SK-N-SH (cell line): ENCODE results near the gene SIK2. TPM values are rescaled to one million over a fixed set of nuclear protein-coding genes. Genes with fewer than 3 reads are reported as not detected.

ENCODE experiments used
- CTCF ChIA-PET: fragments of 300-600, 350-600 bp; formaldehyde crosslinking; extraction: SDS; loops from one replicate; lab custom pipeline; 2021; lab: Yijun Ruan, JAX
- POLR2A ChIA-PET: fragments of 350-600 bp; sonication (Branson Sonifier 250); formaldehyde crosslinking; extraction: SDS; loops from one replicate; lab custom pipeline; 2020; ENCODE audit warnings: antibody characterized with exemption, inconsistent platforms; lab: Yijun Ruan, JAX
- DNase-seq: peaks from one replicate; pipeline ENCODE4 v3.0.0; 2012
- H2AFZ ChIP-seq: fragments of 200-600 bp; sonication (generic); 2 replicates; pipeline ENCODE4 v1.8.1; 2016; ENCODE audit warnings: antibody characterized with exemption, mild to moderate bottlenecking, low read depth
- H3F3A ChIP-seq: fragments of 200-600 bp; sonication (generic); replicated peaks from 2 replicates; pipeline ENCODE3; 2016; ENCODE audit warnings: antibody characterized with exemption, mild to moderate bottlenecking; ENCODE audit not compliant: insufficient read depth
- H3K27ac ChIP-seq, 2 experiments: fragments of 200-500 bp in 1 of 2; fragments of 200-600 bp in 1 of 2; sonication (Bioruptor generic) in 1 of 2; sonication (generic), shearing (Covaris generic) in 1 of 2; 2 replicates each; pipeline versions ENCODE4 v1.5.1 to v1.6.1; 2014 to 2016; ENCODE audit warnings: low read depth in 2 of 2, inconsistent platforms in 1 of 2, low read length in 1 of 2, mild to moderate bottlenecking in 1 of 2, mixed read lengths in 1 of 2
- H3K27me3 ChIP-seq: fragments of 200-600 bp; sonication (generic), shearing (Covaris generic); 2 replicates; pipeline ENCODE4 v1.6.1; 2016; ENCODE audit warnings: mixed run types; ENCODE audit not compliant: insufficient read depth
- H3K36me3 ChIP-seq, 2 experiments: fragments of 200-500 bp in 1 of 2; fragments of 200-600 bp in 1 of 2; sonication (Bioruptor generic) in 1 of 2; sonication (generic) in 1 of 2; replicated peaks in 1 of 2; 2 replicates each; pipeline versions ENCODE3 to v1.5.1; 2014 to 2016; ENCODE audit warnings: low read length in 1 of 2, mild to moderate bottlenecking in 1 of 2; ENCODE audit not compliant: insufficient read depth in 2 of 2, control insufficient read depth in 1 of 2
- H3K4me1 ChIP-seq, 2 experiments: fragments of 200-500 bp in 1 of 2; fragments of 200-600 bp in 1 of 2; sonication (Bioruptor generic) in 1 of 2; sonication (generic), shearing (Covaris generic) in 1 of 2; 2 replicates each; pipeline versions ENCODE4 v1.5.1 to v1.6.1; 2014 to 2016; ENCODE audit warnings: low read depth in 1 of 2, low read length in 1 of 2, mixed run types in 1 of 2; ENCODE audit not compliant: insufficient read depth in 2 of 2, control insufficient read depth in 1 of 2
- H3K4me2 ChIP-seq: fragments of 200-600 bp; sonication (generic), shearing (Covaris generic); 2 replicates; pipeline ENCODE4 v1.6.1; 2017; ENCODE audit warnings: mixed run types
- H3K4me3 ChIP-seq, 2 experiments: fragments of 200-500 bp in 1 of 2; fragments of 200-600 bp in 1 of 2; sonication (Bioruptor generic) in 1 of 2; sonication (generic), shearing (Covaris generic) in 1 of 2; 2 replicates each; pipeline versions ENCODE4 v1.5.1 to v1.8.1; 2014 to 2016; ENCODE audit warnings: low read depth in 2 of 2, inconsistent platforms in 1 of 2, low read length in 1 of 2, mild to moderate bottlenecking in 1 of 2, mixed read lengths in 1 of 2, moderate library complexity in 1 of 2
- H3K79me2 ChIP-seq: fragments of 200-600 bp; sonication (generic); 2 replicates; pipeline ENCODE4 v1.8.1; 2017; ENCODE audit warnings: mild to moderate bottlenecking; ENCODE audit not compliant: insufficient read depth
- H3K9ac ChIP-seq: fragments of 200-600 bp; sonication (generic); 2 replicates; pipeline ENCODE4 v1.6.1; 2017; ENCODE audit warnings: mixed run types
- H3K9me2 ChIP-seq: fragments of 200-600 bp; sonication (generic); 2 replicates; pipeline ENCODE4 v1.6.1; 2017; ENCODE audit warnings: mixed run types
- H3K9me3 ChIP-seq: fragments of 200-600 bp; sonication (generic); 2 replicates; pipeline ENCODE4 v1.6.1; 2017; ENCODE audit warnings: mixed run types, mild to moderate bottlenecking, moderate library complexity
- H4K20me1 ChIP-seq: fragments of 200-600 bp; sonication (generic); 2 replicates; pipeline ENCODE4 v1.6.1; 2017; ENCODE audit warnings: mild to moderate bottlenecking, mixed run types; ENCODE audit not compliant: insufficient read depth
- ELF1 ChIP-seq: IDR thresholded peaks from 2 replicates; pipeline ENCODE4 v1.4.0; 2012
- FOSL2 ChIP-seq: IDR thresholded peaks from 2 replicates; pipeline ENCODE4 v1.4.0; 2012; ENCODE audit warnings: low read depth, mild to moderate bottlenecking, moderate library complexity, borderline replicate concordance
- FOXJ3 ChIP-seq: sonication (generic); formaldehyde crosslinking; IDR thresholded peaks from 2 replicates; pipeline ENCODE4 v1.5.1; 2020; ENCODE audit warnings: mild to moderate bottlenecking, missing genetic modification reagents
- FOXM1 ChIP-seq: IDR thresholded peaks from 2 replicates; pipeline ENCODE4 v1.4.0; 2012; ENCODE audit warnings: low read depth, mild to moderate bottlenecking
- GABPA ChIP-seq: IDR thresholded peaks from 2 replicates; pipeline ENCODE4 v1.4.0; 2012; ENCODE audit warnings: low read depth, mild to moderate bottlenecking
- IRF3 ChIP-seq: fragments of 150-350 bp; IDR thresholded peaks from 2 replicates; pipeline ENCODE4 v1.6.1; 2016; ENCODE audit warnings: mild to moderate bottlenecking, low read depth, low read length
- MAX ChIP-seq: IDR thresholded peaks from 2 replicates; pipeline ENCODE4 v1.4.0; 2012; ENCODE audit warnings: low read depth
- MEF2A ChIP-seq: IDR thresholded peaks from 2 replicates; pipeline ENCODE4 v1.4.0; 2012; ENCODE audit warnings: low read depth, borderline replicate concordance
- NRF1 ChIP-seq: IDR thresholded peaks from 2 replicates; pipeline ENCODE4 v1.6.1; 2012; ENCODE audit warnings: low read depth, mild to moderate bottlenecking, low read length
- RAD21 ChIP-seq: IDR thresholded peaks from 2 replicates; pipeline ENCODE4 v1.6.1; 2012; ENCODE audit warnings: mild to moderate bottlenecking, low read length
- RFX5 ChIP-seq: IDR thresholded peaks from 2 replicates; pipeline ENCODE4 v1.6.1; 2012; ENCODE audit warnings: mild to moderate bottlenecking, improper control_type of control experiment, low read length
- SIN3A ChIP-seq: IDR thresholded peaks from 2 replicates; pipeline ENCODE4 v1.6.1; 2012; ENCODE audit warnings: low read depth, mild to moderate bottlenecking, low read length, moderate library complexity, borderline replicate concordance
- TAF1 ChIP-seq: IDR thresholded peaks from 2 replicates; pipeline ENCODE4 v1.6.1; 2012; ENCODE audit warnings: low read depth, mild to moderate bottlenecking, low read length, moderate library complexity, borderline replicate concordance
- WGBS: methylation state at CpG from one replicate; pipeline ENCODE4 v1.1.6; 2017; ENCODE audit warnings: low lambda C conversion rate; 5-methylcytosine and 5-hydroxymethylcytosine counted together
- polyA plus RNA-seq, 3 experiments: library from polyadenylated mRNA; depleted of rRNA; stranded (reverse); fragments of >200 nt; gene quantifications; 2 replicates each; pipeline ENCODE4 v1.2.3, GENCODE V29; 2012
- TF ChIP-seq, protein P1 (sequence below): IDR thresholded peaks from 2 replicates; pipeline ENCODE4 v1.4.0; 2012; ENCODE audit warnings: low read depth, borderline replicate concordance
- TF ChIP-seq, protein P2 (sequence below): IDR thresholded peaks from 2 replicates; pipeline ENCODE4 v1.6.1; 2012; ENCODE audit warnings: mild to moderate bottlenecking, low read depth, low read length, moderate library complexity
- TF ChIP-seq, protein P3 (sequence below): fragments of 150-350 bp; IDR thresholded peaks from 2 replicates; pipeline ENCODE4 v1.6.1; 2017; ENCODE audit warnings: antibody characterized with exemption, low read length, low read depth, borderline replicate concordance

The SIK2 gene
- polyA plus RNA-seq, 1 of the 3 experiments (the other 2 are of a cell fraction) = 8.9 TPM

DNA sequence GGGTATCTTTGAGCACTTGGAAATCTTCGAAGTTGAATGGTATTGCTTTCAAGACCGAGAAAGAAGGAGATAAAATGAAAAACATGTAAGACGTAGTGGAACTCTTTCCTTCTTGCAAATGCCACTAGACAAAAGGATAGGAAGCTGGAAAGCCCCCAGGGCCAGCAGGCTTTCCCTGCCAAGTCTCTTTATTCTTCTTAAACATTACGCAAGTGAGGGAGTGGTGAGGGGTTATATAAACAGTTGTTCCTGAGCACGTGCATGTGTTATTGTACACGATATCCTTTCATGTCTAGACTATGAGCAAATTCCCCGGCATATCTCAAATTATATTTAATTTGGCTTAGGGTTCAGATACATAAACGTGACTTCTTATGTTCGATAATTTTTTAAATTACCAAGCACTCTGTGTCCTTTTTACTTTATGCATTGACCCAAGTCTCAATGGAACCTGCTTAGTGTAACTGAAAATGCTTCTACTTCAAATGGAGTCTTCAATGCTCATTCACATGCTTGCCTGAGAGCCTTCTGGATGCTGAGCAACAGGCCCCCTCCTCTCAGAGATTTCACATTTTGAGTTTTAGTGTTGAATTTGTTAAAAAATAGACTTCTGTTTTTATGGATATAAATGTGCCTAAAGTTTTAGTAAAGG lies 104.9 kb downstream of the SIK2 start:
- ChIA-PET POLR2A (no interaction called here), CTCF (no interaction called here)
- WGBS = 85% methylated on average over 9 of the region's 9 CpGs
- no peaks in the 10 kb centered on the region for H4K20me1 ChIP-seq
- H3K9me2 ChIP-seq = no peaks in the 10 kb centered on the region
- H3K4me1 ChIP-seq = no peaks in the 10 kb centered on the region
- H3K79me2 ChIP-seq = no peaks in the 10 kb centered on the region
- no peak overlapping the region for H2AFZ ChIP-seq
- H3K36me3 ChIP-seq = peaks cover 46 to 50% of the 10 kb centered on the region in 2 experiments
- DNase-seq = no peak
- H3F3A ChIP-seq = no peaks in the 10 kb centered on the region
- H3K27me3 ChIP-seq = no peaks in the 10 kb centered on the region
- no peaks in the 10 kb centered on the region for H3K9me3 ChIP-seq
- no peak overlapping the region for H3K9ac ChIP-seq
- no peak overlapping the region for H3K4me3 ChIP-seq
- H3K27ac ChIP-seq = no peak overlapping the region
- TF ChIP-seq, protein P1, sequence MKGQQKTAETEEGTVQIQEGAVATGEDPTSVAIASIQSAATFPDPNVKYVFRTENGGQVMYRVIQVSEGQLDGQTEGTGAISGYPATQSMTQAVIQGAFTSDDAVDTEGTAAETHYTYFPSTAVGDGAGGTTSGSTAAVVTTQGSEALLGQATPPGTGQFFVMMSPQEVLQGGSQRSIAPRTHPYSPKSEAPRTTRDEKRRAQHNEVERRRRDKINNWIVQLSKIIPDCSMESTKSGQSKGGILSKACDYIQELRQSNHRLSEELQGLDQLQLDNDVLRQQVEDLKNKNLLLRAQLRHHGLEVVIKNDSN = no peak
- no peak for TF ChIP-seq TAF1
- no peak for TF ChIP-seq NRF1
- TF ChIP-seq MAX = no peak
- TF ChIP-seq GABPA = no peak
- TF ChIP-seq MEF2A = no peak
- H3K4me2 ChIP-seq = no peak overlapping the region

GRCh38 chr11:111707691-111708067 lies 105.4 kb downstream of the SIK2 start:
- Histone ChIP-seq H3K27ac (no peak overlapping the region), H3K9me2 (no peaks in the 10 kb centered on the region), H4K20me1 (no peaks in the 10 kb centered on the region), H3K79me2 (no peaks in the 10 kb centered on the region), H3K36me3 (peaks cover 50 to 51% of the 10 kb centered on the region in 2 experiments), H3K9me3 (no peaks in the 10 kb centered on the region), H3K4me2 (no peak overlapping the region), H2AFZ (no peak overlapping the region), H3K9ac (no peak overlapping the region), H3F3A (no peaks in the 10 kb centered on the region), H3K4me3 (no peak overlapping the region), H3K4me1 (no peaks in the 10 kb centered on the region), H3K27me3 (no peaks in the 10 kb centered on the region)
- no peak for TF ChIP-seq FOXM1
- TF ChIP-seq IRF3 = no peak
- TF ChIP-seq RAD21 = no peak
- TF ChIP-seq, protein P2, sequence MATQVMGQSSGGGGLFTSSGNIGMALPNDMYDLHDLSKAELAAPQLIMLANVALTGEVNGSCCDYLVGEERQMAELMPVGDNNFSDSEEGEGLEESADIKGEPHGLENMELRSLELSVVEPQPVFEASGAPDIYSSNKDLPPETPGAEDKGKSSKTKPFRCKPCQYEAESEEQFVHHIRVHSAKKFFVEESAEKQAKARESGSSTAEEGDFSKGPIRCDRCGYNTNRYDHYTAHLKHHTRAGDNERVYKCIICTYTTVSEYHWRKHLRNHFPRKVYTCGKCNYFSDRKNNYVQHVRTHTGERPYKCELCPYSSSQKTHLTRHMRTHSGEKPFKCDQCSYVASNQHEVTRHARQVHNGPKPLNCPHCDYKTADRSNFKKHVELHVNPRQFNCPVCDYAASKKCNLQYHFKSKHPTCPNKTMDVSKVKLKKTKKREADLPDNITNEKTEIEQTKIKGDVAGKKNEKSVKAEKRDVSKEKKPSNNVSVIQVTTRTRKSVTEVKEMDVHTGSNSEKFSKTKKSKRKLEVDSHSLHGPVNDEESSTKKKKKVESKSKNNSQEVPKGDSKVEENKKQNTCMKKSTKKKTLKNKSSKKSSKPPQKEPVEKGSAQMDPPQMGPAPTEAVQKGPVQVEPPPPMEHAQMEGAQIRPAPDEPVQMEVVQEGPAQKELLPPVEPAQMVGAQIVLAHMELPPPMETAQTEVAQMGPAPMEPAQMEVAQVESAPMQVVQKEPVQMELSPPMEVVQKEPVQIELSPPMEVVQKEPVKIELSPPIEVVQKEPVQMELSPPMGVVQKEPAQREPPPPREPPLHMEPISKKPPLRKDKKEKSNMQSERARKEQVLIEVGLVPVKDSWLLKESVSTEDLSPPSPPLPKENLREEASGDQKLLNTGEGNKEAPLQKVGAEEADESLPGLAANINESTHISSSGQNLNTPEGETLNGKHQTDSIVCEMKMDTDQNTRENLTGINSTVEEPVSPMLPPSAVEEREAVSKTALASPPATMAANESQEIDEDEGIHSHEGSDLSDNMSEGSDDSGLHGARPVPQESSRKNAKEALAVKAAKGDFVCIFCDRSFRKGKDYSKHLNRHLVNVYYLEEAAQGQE = no peak
- TF ChIP-seq FOSL2 = no peak
- TF ChIP-seq, protein P3, sequence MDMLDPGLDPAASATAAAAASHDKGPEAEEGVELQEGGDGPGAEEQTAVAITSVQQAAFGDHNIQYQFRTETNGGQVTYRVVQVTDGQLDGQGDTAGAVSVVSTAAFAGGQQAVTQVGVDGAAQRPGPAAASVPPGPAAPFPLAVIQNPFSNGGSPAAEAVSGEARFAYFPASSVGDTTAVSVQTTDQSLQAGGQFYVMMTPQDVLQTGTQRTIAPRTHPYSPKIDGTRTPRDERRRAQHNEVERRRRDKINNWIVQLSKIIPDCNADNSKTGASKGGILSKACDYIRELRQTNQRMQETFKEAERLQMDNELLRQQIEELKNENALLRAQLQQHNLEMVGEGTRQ = no peak
- no peak for TF ChIP-seq MEF2A
- TF ChIP-seq, protein P1 = no peak
- no peak for TF ChIP-seq ELF1
- TF ChIP-seq SIN3A = no peak
- TF ChIP-seq RFX5 = no peak
- TF ChIP-seq MAX = no peak
- no peak for TF ChIP-seq FOXJ3
- ChIA-PET CTCF (interaction anchor here (1.4 kb wide), 1 partner anchor 25 kb away, joined by 3 read pairs; no protein-coding TSS in a partner anchor), POLR2A (no interaction called here)
- no peak for DNase-seq
- WGBS = 96% methylated on average over 5 of the region's 5 CpGs
